GM23338 (cell line): ENCODE results near the gene BFSP2. TPM values are rescaled to one million over a fixed set of nuclear protein-coding genes. Genes with fewer than 3 reads are reported as not detected.

Experiments
- ATAC-seq: fragments of 200-7000 bp; cut with Tn5 transposase; 3 replicates; pipeline ENCODE4 v1.9.1; 2020
- DNase-seq: peaks from one replicate; pipeline ENCODE4 v3.0.0-alpha.2; 2015; ENCODE audit warnings: low spot score
- H2AFZ ChIP-seq: fragments of 200-600 bp; sonication (generic); 2 replicates; pipeline ENCODE4 v1.8.0; 2016; ENCODE audit warnings: antibody characterized with exemption, mild to moderate bottlenecking, moderate library complexity
- H3F3A ChIP-seq: fragments of 200-600 bp; sonication (generic); replicated peaks from 2 replicates; pipeline ENCODE4 v1.8.0; 2017; ENCODE audit warnings: antibody characterized with exemption, mixed run types, low read depth
- H3K27ac ChIP-seq: fragments of 200-600 bp; sonication (generic); 2 replicates; pipeline ENCODE4 v1.6.1; 2016; ENCODE audit warnings: low read depth
- H3K27me3 ChIP-seq: fragments of 200-600 bp; sonication (generic); 2 replicates; pipeline ENCODE4 v1.8.0; 2016; ENCODE audit warnings: mild to moderate bottlenecking, mixed run types, moderate library complexity; ENCODE audit not compliant: insufficient read depth
- H3K36me3 ChIP-seq: fragments of 200-600 bp; sonication (generic); 2 replicates; pipeline ENCODE4 v1.8.0; 2016; ENCODE audit warnings: mild to moderate bottlenecking; ENCODE audit not compliant: insufficient read depth
- H3K4me1 ChIP-seq: fragments of 200-600 bp; sonication (generic); 2 replicates; pipeline ENCODE4 v1.8.0; 2016; ENCODE audit warnings: mild to moderate bottlenecking, moderate library complexity; ENCODE audit not compliant: insufficient read depth
- H3K4me2 ChIP-seq: fragments of 200-600 bp; sonication (generic); 2 replicates; pipeline ENCODE4 v1.7.1; 2017; ENCODE audit warnings: mixed run types
- H3K4me3 ChIP-seq: fragments of 200-600 bp; sonication (generic); 2 replicates; pipeline ENCODE4 v1.6.1; 2016; ENCODE audit warnings: mixed run types
- H3K79me2 ChIP-seq: fragments of 200-600 bp; sonication (generic); replicated peaks from 2 replicates; pipeline ENCODE4 v1.8.0; 2017; ENCODE audit warnings: mild to moderate bottlenecking; ENCODE audit not compliant: insufficient read depth
- H3K9me2 ChIP-seq: fragments of 200-600 bp; sonication (generic); 2 replicates; pipeline ENCODE4 v1.8.0; 2017; ENCODE audit not compliant: insufficient read depth
- H4K20me1 ChIP-seq: fragments of 200-600 bp; sonication (generic); replicated peaks from 2 replicates; pipeline ENCODE4 v1.8.0; 2017; ENCODE audit warnings: mild to moderate bottlenecking; ENCODE audit not compliant: insufficient read depth
- H3K27ac Mint-ChIP-seq: 2 replicates; pipeline ENCODE4 v1.8.0; 2020; ENCODE audit warnings: inconsistent platforms, mild to moderate bottlenecking, moderate library complexity, mixed read lengths
- H3K27me3 Mint-ChIP-seq: 3 replicates; pipeline ENCODE4 v1.8.0; 2022; ENCODE audit warnings: low read depth, mild to moderate bottlenecking, moderate library complexity, mixed read lengths, inconsistent platforms; ENCODE audit not compliant: insufficient read depth, poor library complexity
- H3K36me3 Mint-ChIP-seq: 3 replicates; pipeline ENCODE4 v1.8.0; 2021; ENCODE audit warnings: low read depth, mild to moderate bottlenecking, inconsistent platforms, moderate library complexity, mixed read lengths
- H3K4me1 Mint-ChIP-seq: 3 replicates; pipeline ENCODE4 v1.8.0; 2020; ENCODE audit warnings: mild to moderate bottlenecking, inconsistent platforms, mixed read lengths
- H3K4me3 Mint-ChIP-seq: 3 replicates; pipeline ENCODE4 v1.8.0; 2021; ENCODE audit warnings: moderate library complexity, mild to moderate bottlenecking, inconsistent platforms, mixed read lengths
- H3K9me3 Mint-ChIP-seq: 3 replicates; pipeline ENCODE4 v1.8.0; 2020; ENCODE audit warnings: moderate library complexity, mild to moderate bottlenecking, inconsistent platforms, mixed read lengths
- CREB1 ChIP-seq: fragments of 250-450 bp; sonication (Bioruptor Pico); IDR thresholded peaks from 2 replicates; pipeline ENCODE4 v1.5.0; 2020; ENCODE audit warnings: low read depth, mild to moderate bottlenecking, moderate library complexity
- EZH2phosphoT487 ChIP-seq: fragments of 200-600 bp; sonication (generic); IDR thresholded peaks from one replicate; pipeline ENCODE4 v1.8.1; 2018; ENCODE audit warnings: antibody characterized with exemption; ENCODE audit not compliant: unreplicated experiment
- JUNB ChIP-seq: IDR thresholded peaks from one replicate; pipeline ENCODE4 v1.6.1; 2016; ENCODE audit warnings: antibody characterized with exemption; ENCODE audit not compliant: unreplicated experiment
- NANOG ChIP-seq: IDR thresholded peaks from 2 replicates; pipeline ENCODE4 v1.6.1; 2016; ENCODE audit warnings: antibody characterized with exemption, borderline replicate concordance
- POLR2AphosphoS5 ChIP-seq: IDR thresholded peaks from 2 replicates; pipeline ENCODE4 v1.6.1; 2016; ENCODE audit warnings: antibody characterized with exemption, low read depth
- ZNF114 ChIP-seq: fragments of 250-450 bp; sonication (Bioruptor Pico); IDR thresholded peaks from 2 replicates; pipeline ENCODE4 v1.5.0; 2020; ENCODE audit warnings: mild to moderate bottlenecking, moderate library complexity
- ZNF331 ChIP-seq: fragments of 250-450 bp; sonication (Bioruptor Pico); IDR thresholded peaks from 2 replicates; pipeline ENCODE4 v1.5.0; 2020; ENCODE audit warnings: low read depth, mild to moderate bottlenecking, moderate library complexity
- ZNF462 ChIP-seq: fragments of 250-450 bp; sonication (Bioruptor Pico); IDR thresholded peaks from 2 replicates; pipeline ENCODE4 v1.5.0; 2020; ENCODE audit warnings: mild to moderate bottlenecking, moderate library complexity
- polyA plus RNA-seq: library from polyadenylated mRNA; unstranded; fragments of >200 nt; fragmentation: Nextera tagmentation; extraction: Ambion mirVana; gene quantifications from 2 replicates; pipeline ENCODE4 v1.2.1, GENCODE V29; 2016
- total RNA-seq: library from RNA; depleted of rRNA; stranded (reverse); fragments of >200 nt; shearing (Covaris generic); gene quantifications from 2 replicates; pipeline ENCODE4 v1.2.3, GENCODE V29; 2014
- TF ChIP-seq, protein P1 (sequence below): IDR thresholded peaks from 2 replicates; pipeline ENCODE4 v1.6.1; 2016; ENCODE audit warnings: antibody characterized with exemption
- TF ChIP-seq, protein P2 (sequence below): IDR thresholded peaks from one replicate; pipeline ENCODE4 v1.6.1; 2018; ENCODE audit warnings: antibody characterized with exemption; ENCODE audit not compliant: unreplicated experiment

BFSP2 gene
- total and polyA plus RNA-seq, 2 experiments from 2014 or later: not detected

DNA sequence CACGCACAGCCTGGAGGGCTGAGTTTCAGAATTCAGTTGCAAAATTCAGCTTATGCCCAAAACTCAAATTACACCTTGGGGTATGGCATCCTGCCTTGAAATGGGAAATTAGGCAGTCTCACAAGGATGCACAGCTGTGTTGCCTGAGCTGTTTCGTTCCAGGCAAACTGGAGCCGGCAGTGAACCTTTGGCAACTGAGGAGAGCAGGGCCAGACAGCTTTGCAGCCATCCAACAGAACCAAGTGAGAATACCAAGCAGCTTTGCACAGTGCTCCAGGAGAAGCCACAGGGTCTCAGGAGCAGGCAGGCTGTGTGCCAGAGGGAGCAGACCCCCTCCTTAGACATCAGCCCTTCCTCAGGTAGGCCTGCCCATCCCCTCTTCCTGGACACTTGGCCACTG lies 32.5 kb upstream of the BFSP2 start (continued):
- TF ChIP-seq, protein P1, sequence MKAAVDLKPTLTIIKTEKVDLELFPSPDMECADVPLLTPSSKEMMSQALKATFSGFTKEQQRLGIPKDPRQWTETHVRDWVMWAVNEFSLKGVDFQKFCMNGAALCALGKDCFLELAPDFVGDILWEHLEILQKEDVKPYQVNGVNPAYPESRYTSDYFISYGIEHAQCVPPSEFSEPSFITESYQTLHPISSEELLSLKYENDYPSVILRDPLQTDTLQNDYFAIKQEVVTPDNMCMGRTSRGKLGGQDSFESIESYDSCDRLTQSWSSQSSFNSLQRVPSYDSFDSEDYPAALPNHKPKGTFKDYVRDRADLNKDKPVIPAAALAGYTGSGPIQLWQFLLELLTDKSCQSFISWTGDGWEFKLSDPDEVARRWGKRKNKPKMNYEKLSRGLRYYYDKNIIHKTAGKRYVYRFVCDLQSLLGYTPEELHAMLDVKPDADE: no peak
- no peak for TF ChIP-seq POLR2AphosphoS5
- TF ChIP-seq, protein P2, sequence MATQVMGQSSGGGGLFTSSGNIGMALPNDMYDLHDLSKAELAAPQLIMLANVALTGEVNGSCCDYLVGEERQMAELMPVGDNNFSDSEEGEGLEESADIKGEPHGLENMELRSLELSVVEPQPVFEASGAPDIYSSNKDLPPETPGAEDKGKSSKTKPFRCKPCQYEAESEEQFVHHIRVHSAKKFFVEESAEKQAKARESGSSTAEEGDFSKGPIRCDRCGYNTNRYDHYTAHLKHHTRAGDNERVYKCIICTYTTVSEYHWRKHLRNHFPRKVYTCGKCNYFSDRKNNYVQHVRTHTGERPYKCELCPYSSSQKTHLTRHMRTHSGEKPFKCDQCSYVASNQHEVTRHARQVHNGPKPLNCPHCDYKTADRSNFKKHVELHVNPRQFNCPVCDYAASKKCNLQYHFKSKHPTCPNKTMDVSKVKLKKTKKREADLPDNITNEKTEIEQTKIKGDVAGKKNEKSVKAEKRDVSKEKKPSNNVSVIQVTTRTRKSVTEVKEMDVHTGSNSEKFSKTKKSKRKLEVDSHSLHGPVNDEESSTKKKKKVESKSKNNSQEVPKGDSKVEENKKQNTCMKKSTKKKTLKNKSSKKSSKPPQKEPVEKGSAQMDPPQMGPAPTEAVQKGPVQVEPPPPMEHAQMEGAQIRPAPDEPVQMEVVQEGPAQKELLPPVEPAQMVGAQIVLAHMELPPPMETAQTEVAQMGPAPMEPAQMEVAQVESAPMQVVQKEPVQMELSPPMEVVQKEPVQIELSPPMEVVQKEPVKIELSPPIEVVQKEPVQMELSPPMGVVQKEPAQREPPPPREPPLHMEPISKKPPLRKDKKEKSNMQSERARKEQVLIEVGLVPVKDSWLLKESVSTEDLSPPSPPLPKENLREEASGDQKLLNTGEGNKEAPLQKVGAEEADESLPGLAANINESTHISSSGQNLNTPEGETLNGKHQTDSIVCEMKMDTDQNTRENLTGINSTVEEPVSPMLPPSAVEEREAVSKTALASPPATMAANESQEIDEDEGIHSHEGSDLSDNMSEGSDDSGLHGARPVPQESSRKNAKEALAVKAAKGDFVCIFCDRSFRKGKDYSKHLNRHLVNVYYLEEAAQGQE: no peak

DNA sequence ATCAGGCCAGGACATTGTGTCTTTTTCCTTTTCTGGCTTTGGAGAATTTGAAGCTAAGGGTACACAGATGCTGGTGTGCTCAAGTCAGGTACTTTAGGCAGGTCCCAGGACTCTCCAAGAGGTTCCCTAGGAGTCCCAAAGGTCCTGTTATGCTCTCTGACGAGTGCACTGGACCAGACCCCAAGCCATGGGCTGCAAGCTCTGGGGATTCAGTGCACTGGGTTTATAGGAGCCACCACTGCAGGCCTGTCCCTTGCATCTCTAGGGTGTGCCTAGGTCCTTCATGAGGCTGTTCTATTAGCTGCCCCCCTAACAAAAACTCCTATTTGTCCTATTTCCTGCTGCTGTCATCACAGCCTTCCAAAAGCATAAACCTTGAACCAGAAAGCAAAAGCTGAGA lies 31.9 kb upstream of the BFSP2 start:
- Histone ChIP-seq H3K27me3 (no peaks in the 10 kb centered on the region), H3F3A (no peaks in the 10 kb centered on the region), H4K20me1 (no peaks in the 10 kb centered on the region), H3K36me3 (no peaks in the 10 kb centered on the region), H3K4me3 (no peak overlapping the region), H3K4me1 (no peaks in the 10 kb centered on the region), H3K4me2 (no peak overlapping the region), H3K27ac (no peak overlapping the region), H3K9me2 (no peaks in the 10 kb centered on the region), H2AFZ (no peak overlapping the region), H3K79me2 (no peaks in the 10 kb centered on the region)
- H3K4me1 Mint-ChIP-seq: peaks cover 1% of the 10 kb centered on the region; the same call in 2 of the 3 replicates
- no peaks in the 10 kb centered on the region for H3K27me3 Mint-ChIP-seq
- no peak overlapping the region for H3K4me3 Mint-ChIP-seq
- DNase-seq (no peak), ATAC-seq (no peak)
- H3K9me3 Mint-ChIP-seq: no peaks in the 10 kb centered on the region
- no peaks in the 10 kb centered on the region for H3K36me3 Mint-ChIP-seq
- no peak overlapping the region for H3K27ac Mint-ChIP-seq
- no peak for TF ChIP-seq JUNB
- TF ChIP-seq POLR2AphosphoS5: no peak
- no peak for TF ChIP-seq ZNF114 (CRISPR knock-in tag)
- TF ChIP-seq ZNF331: no peak
- TF ChIP-seq, protein P1: no peak
- TF ChIP-seq NANOG: no peak
- TF ChIP-seq CREB1 (CRISPR knock-in tag): no peak
- no peak for TF ChIP-seq ZNF462 (CRISPR knock-in tag)
- TF ChIP-seq EZH2phosphoT487: no peak
